HG03521 (cell line): ENCODE results near the gene MYZAP.
"Not testable (repeated sequence)": the region's sequence is repeated elsewhere in the genome, so short reads cannot be mapped to it uniquely, and the experiment has no call there.

Source experiments
- ATAC-seq: cut with Tn5 transposase; IDR thresholded peaks from one replicate; pipeline ENCODE4 v1.9.1; 2021; ENCODE audit warnings: mild to moderate bottlenecking, moderate library complexity; ENCODE audit not compliant: unreplicated experiment

MYZAP gene

GRCh38 chr15:57592426-57592825 lies 722 bp downstream of the MYZAP start:
- no peak for ATAC-seq

- no peak for ATAC-seq
Measured at GRCh38 chr15:57592836-57593420, 1.2 kb downstream of the MYZAP start.

- ATAC-seq, result no peak
Measured at GRCh38 chr15:57594479-57594878, 2.8 kb downstream of the MYZAP start.

DNA sequence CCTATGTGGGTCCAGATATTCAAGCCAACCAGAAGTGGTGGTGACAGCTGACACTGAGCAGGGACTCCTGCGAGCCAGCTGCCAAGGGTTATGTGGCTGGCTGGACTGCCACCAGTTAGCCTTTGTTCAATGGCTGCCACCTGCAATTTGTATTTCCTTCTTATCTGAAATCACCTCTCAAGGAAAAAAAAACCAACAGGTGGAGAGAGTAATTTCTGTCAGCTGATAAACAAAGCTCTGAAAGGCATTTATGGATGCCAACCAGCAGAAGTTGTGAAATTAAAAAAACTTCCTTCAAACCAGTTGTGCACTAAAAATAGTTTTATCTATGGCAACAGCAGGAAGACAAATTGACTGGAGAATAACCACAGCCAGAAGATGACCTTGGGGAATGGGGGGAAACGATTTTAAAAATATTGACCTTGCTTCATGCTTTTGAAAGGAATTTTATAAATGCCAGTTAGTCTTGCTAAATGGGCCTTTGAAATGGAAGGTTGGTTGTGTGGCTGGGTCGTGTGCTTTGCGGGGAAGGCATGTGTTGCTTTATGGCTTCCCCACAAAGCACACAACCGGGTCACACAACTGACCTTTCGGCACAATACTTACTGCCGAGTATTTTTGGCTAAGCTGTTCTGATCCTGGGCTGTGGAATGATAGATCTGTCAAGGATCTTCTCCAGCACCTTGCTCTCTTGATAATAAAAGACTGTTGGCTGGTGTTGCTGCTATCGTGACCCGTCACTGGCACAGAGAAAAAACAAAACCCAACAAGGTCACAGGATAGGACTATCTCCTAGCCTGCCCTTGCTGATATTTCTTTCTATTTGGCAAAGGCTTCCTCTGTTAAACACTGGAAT lies 3.5 kb downstream of the MYZAP start:
- ATAC-seq, result no peak

- ATAC-seq, result no peak
Measured at GRCh38 chr15:57596301-57596855, 4.7 kb downstream of the MYZAP start.

DNA sequence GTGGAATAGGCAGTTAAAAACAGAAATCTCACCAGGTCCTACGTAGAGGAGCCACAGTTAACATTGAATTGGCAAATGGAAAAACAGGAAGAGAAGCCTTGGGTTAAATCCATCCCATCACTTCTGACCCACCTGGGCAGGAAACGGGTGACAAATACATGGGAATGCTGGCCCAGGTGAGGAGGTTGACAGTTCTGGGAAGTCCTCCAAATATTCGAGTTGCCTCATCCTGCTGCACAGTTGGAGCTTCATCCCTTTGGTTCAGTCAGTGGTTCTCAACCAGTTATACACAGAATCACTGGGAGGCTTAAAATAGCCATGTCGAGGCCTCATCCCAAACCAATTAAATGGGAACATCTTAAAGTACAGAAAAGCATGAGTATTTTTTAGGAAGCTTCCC lies 5.3 kb downstream of the MYZAP start:
- no peak for ATAC-seq

DNA sequence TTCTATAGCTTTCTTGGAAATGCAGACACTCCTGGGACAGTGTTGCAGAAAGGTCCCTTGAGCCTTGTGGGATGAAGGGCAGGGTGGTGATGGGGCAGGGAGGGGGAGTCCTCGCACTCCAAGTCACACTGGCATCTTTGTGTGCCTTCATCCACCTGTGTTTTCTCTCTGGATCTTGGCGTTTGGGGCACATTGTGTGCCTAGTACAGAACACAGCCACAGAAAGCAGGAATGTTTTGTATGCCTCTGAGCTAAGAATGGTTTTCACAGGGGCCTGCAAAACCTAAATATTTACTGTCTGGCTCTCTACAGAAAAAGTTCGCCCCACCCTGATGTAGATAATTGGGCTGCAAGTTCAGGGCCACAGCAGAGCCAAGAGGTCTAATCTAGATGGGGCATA lies 5.7 kb downstream of the MYZAP start:
- ATAC-seq, result no peak

GRCh38 chr15:57598346-57598745 lies 6.6 kb downstream of the MYZAP start:
- ATAC-seq, result no peak

- no peak for ATAC-seq
Measured at GRCh38 chr15:57599296-57599810, 7.6 kb downstream of the MYZAP start.

- no peak for ATAC-seq
Measured at GRCh38 chr15:57600197-57600596, 8.5 kb downstream of the MYZAP start.

- ATAC-seq, result no peak
Measured at GRCh38 chr15:57604507-57604906, 12.8 kb downstream of the MYZAP start.

DNA sequence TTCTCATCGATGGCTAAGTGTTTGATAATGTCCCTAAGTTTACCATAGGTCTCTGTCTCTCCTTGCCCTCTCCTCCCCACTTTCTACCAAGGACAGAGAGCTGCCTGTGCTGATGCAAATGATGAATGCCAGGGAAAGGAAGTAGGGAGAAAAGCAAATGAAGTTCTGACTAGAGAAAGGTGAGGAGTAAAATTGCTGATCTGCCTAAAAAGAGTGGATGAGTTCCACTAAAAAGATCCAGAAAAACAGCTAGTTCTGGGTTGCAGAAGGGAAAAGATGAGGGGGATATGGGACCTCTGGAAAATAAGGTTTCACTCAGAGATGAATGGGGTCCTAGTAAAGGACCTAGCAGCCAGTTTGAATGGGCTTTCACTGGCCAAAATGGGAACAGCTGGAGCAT lies 13.8 kb downstream of the MYZAP start:
- ATAC-seq, result no peak

DNA sequence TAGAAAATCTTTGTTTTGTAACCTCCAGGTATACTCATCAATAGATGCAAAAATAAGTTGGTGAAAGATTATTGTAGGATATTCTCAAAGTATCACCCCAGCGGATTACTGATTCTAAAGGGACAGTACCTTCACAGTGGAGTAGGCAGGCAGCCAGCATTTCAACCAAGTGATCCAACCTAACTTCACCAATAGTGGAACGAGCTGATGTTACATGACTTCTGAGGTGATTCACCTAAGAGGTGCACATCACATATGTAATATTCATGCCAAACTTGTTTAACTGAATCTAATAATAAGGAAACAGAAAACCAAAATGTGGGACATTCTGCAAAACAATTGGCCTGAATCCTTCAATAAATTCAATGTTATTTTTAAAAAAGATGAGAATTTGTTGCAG lies 14.3 kb downstream of the MYZAP start:
- no peak for ATAC-seq

DNA sequence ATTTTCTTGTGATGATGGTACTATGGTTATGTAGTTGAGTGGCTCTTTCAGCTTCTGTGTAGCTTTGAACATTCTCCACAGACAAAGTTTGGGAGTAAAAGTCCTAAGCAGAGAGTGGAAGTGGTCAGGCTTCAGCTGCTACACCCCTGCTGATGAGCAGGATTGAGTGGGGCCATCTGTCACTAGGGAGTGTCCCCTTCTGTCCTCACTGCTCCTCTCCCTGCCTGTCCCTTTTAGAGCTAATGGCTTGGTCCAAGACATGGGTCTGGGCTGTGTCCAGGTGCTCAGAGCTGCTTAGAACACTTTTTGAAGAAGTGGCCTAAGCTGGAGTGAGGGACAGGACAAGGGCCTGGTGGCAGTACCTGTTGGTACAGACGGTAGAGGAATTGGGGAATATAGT lies 15.1 kb downstream of the MYZAP start:
- ATAC-seq, result no peak

GRCh38 chr15:57607570-57608000 lies 15.9 kb downstream of the MYZAP start:
- ATAC-seq, result no peak

GRCh38 chr15:57609805-57610529 lies 18.3 kb downstream of the MYZAP start:
- ATAC-seq, result no peak

GRCh38 chr15:57611123-57611522 lies 19.4 kb downstream of the MYZAP start:
- ATAC-seq, result no peak

DNA sequence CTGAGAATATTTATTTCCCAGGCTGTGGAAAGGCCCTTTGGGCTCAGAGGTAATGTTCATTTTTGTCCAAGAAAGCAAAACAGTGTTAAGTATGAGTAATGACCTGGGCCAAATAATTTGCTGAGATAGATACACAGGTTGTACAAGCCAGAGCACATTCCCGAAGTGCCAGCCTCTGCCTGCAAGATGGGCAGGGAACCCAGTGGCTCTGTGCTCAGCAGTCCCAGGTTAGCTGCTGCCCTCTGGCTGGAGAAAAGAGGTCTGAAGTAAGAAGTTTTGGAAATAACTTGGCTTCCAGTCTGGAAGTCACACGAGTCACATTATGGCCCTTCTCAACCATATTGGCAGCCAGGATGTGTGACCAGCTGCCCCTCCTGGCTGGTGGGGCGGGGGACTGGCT lies 20.2 kb downstream of the MYZAP start:
- no peak for ATAC-seq

DNA sequence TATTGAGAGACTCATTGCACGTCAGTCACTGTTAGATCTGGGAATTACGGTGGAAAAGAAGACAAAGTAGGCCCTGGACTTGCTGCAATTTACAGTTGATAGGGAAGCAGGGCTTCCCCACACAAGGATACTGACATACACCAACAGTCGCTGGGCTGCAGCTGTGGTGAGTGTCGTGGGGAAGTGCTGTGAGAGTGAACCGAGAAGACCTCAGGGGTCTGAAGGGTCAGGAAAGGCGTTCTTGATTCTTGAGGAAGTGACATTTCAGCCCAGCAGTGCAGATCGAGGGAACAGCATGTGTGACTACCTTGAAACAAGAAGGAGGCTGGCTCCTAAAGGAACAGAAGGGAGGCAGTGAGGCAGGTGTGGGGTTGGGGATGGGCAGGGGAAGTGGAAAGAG lies 22.5 kb downstream of the MYZAP start:
- no peak for ATAC-seq

DNA sequence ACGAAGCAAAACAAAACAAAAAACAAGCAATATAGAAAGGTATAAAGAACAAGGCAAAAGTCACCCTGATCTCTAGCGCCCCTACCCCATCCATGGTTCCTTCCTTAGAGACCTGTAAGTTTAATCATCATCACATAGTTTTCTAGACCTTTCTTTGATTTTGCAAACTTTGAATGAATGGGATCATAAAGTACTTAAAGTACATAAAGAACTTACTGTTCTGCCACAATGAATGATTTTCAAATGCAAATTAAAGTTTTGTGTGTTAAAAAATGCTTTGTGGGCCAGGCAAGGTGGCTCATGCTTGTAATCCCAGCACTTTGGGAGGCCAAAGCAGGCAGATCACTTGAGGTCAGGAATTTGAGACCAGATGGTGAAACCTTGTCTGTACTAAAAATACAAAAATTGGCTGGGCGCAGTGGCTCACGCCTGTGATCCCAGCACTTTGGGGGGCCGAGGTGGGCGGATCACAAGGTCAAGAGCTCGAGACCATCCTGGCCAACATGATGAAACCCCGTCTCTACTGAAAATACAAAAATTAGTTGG lies 24.3 kb downstream of the MYZAP start:
- ATAC-seq, result not testable (repeated sequence)

GRCh38 chr15:57618325-57618724 lies 26.6 kb downstream of the MYZAP start:
- no peak for ATAC-seq
